Measurements from ENCODE around the gene ZNF160. TPM values are rescaled to one million over a fixed set of nuclear protein-coding genes. Genes with fewer than 3 reads are reported as not detected.
"Not testable (repeated sequence)": the region's sequence is repeated elsewhere in the genome, so short reads cannot be mapped to it uniquely, and the experiment has no call there.

ZNF160 gene
- total RNA-seq, 2 experiments from 2014 or later = 40.2 to 42.9 TPM

GRCh38 chr19:53034948-53035675 is 68.1 kb downstream of the ZNF160 start:
- Mint-ChIP-seq H3K27me3 (no peaks in the 10 kb centered on the region), H3K27ac (no peak overlapping the region), H3K36me3 (ENCODE audit: low read depth) (peaks cover 13% of the 10 kb centered on the region), H3K4me1 (peaks cover 2% of the 10 kb centered on the region), H3K4me3 (no peak overlapping the region), H3K9me3 (peaks cover 42% of the 10 kb centered on the region)
- no peak for DNase-seq
- ChIA-PET POLR2A (no interaction called here), CTCF (no interaction called here)

GRCh38 chr19:53034054-53034453 is 69.2 kb downstream of the ZNF160 start:
- ChIA-PET CTCF (no interaction called here), POLR2A (no interaction called here)
- Mint-ChIP-seq H3K27ac (no peak overlapping the region), H3K4me3 (no peak overlapping the region), H3K36me3 (ENCODE audit: low read depth) (peaks cover 12% of the 10 kb centered on the region), H3K27me3 (no peaks in the 10 kb centered on the region), H3K9me3 (peaks cover 49% of the 10 kb centered on the region), H3K4me1 (peaks cover 2% of the 10 kb centered on the region)
- no peak for DNase-seq

GRCh38 chr19:53028306-53028705 is 74.9 kb downstream of the ZNF160 start:
- DNase-seq; H3K4me1 Mint-ChIP-seq; H3K27me3 Mint-ChIP-seq; POLR2A ChIA-PET; H3K4me3 Mint-ChIP-seq; H3K36me3 Mint-ChIP-seq (ENCODE audit: low read depth); CTCF ChIA-PET; H3K27ac Mint-ChIP-seq: not testable (repeated sequence)
- H3K9me3 Mint-ChIP-seq = peaks cover 52% of the 10 kb centered on the region

GRCh38 chr19:53019684-53020083 is 83.5 kb downstream of the ZNF160 start:
- H3K4me3 Mint-ChIP-seq = no peak overlapping the region
- peaks cover 32% of the 10 kb centered on the region for H3K9me3 Mint-ChIP-seq
- CTCF ChIA-PET = no interaction called here
- POLR2A ChIA-PET = no interaction called here
- H3K36me3 Mint-ChIP-seq (ENCODE audit: low read depth) = peaks cover 3% of the 10 kb centered on the region
- no peaks in the 10 kb centered on the region for H3K27me3 Mint-ChIP-seq
- no peak overlapping the region for H3K27ac Mint-ChIP-seq
- DNase-seq = peak; percentile 30
- no peaks in the 10 kb centered on the region for H3K4me1 Mint-ChIP-seq

Other genes starting within 250 kb of the ZNF160 start
- 10 to 100 TPM; 15.9 to 16.3 TPM for gene ZNF468, start 245.8 kb downstream of the ZNF160 start, total RNA-seq
- gene ZNF320, start 205.8 kb downstream of the ZNF160 start, total RNA-seq = 10 to 100 TPM; 10.9 TPM
- 1 to 10 TPM; 7.7 to 7.8 TPM for gene ZNF888, start 180.0 kb downstream of the ZNF160 start, total RNA-seq
- gene ZNF816, start 140.5 kb downstream of the ZNF160 start, total RNA-seq = 10 to 100 TPM; 14.0 to 14.5 TPM
- not detected for gene ERVV-1, start 89.5 kb downstream of the ZNF160 start, total RNA-seq
- gene ERVV-2, start 58.7 kb downstream of the ZNF160 start, total RNA-seq = not detected
- gene ZNF415, start 29.5 kb upstream of the ZNF160 start, total RNA-seq = 1 to 10 TPM; 1.3 to 1.9 TPM
- gene ZNF347, start 55.6 kb upstream of the ZNF160 start, total RNA-seq = 10 to 100 TPM; 11.7 to 12.3 TPM
- 1 to 10 TPM; 4.0 to 5.0 TPM for gene ZNF665, start 89.9 kb upstream of the ZNF160 start, total RNA-seq
- 1 to 10 TPM; 8.6 to 8.8 TPM for gene ZNF677, start 151.5 kb upstream of the ZNF160 start, total RNA-seq
- not detected for gene VN1R2, start 154.9 kb upstream of the ZNF160 start, total RNA-seq
- not detected for gene VN1R4, start 164.3 kb upstream of the ZNF160 start, total RNA-seq
- gene ZNF845, start 230.3 kb upstream of the ZNF160 start, total RNA-seq = 10 to 100 TPM in 1 of 2 experiments, 1 to 10 TPM in 1; 9.9 to 10.5 TPM

Data from activated CD4-positive, alpha-beta T cell treated with anti-CD3 and anti-CD28 coated beads, Interleukin-2, amount 10 ng/mL, durations not matched to agents 7 days and 5 days (primary cell).